Pancreas (tissue), 10 donors: ENCODE measurements around the gene SLC8A1. TPM values are rescaled to one million over a fixed set of nuclear protein-coding genes. Genes with fewer than 3 reads are reported as not detected.

ENCODE experiments used
- ATAC-seq, 4 donors: fragments of 200-7000 bp; cut with Tn5 transposase; one replicate each; pipeline versions ENCODE4 v1.8.0 to v1.9.1; 2020; ENCODE audit warnings: mild to moderate bottlenecking in 4 of 4, moderate library complexity in 4 of 4
- DNase-seq, 6 donors: peaks; one replicate each; pipeline ENCODE4 v3.0.0-alpha.2; 2020
- FAIRE-seq: peaks from 2 replicates; lab custom pipeline; 2012; peaks lifted over from hg19 to GRCh38; lab: Jason Lieb, UNC
- H3K27ac ChIP-seq, 4 donors: fragments of 200-600 bp; sonication (generic); 1 replicate in 3 of 4; 2 replicates in 1 of 4; pipeline versions ENCODE4 v1.5.0 to v1.8.0; 2020
- H3K27me3 ChIP-seq, 4 donors: fragments of 200-600 bp; one replicate each; pipeline ENCODE4 v1.8.0; 2021
- H3K36me3 ChIP-seq, 3 donors: fragments of 200-600 bp; sonication (generic) in 1 of 3; one replicate each; pipeline versions ENCODE4 v1.5.0 to v1.8.0; 2020 to 2021
- H3K4me1 ChIP-seq, 3 donors: fragments of 200-600 bp; one replicate each; pipeline ENCODE4 v1.8.0; 2021
- H3K4me3 ChIP-seq, 4 donors: fragments of 200-600 bp; sonication (generic) in 2 of 4; one replicate each; pipeline versions ENCODE4 v1.5.0 to v1.8.0; 2020 to 2021
- H3K9me3 ChIP-seq, 4 donors: fragments of 200-600 bp; one replicate each; pipeline ENCODE4 v1.8.0; 2021
- WGBS, 2 donors: extraction: QIAGEN DNeasy Blood & Tissue Kit; methylation state at CpG; one replicate each; pipeline ENCODE4 v1.1.7; 2013; 5-methylcytosine and 5-hydroxymethylcytosine counted together
- intact Hi-C, 3 donors: fragments of 100-400 bp; cut with DNase I; formaldehyde crosslinking; loops; one replicate each; pipeline versions ENCODE4 v1.11.1 to v1.14.2; 2022
- polyA plus RNA-seq, 2 donors: library from polyadenylated mRNA; stranded (reverse); fragments of 200-250 nt; gene quantifications; one replicate each; pipeline ENCODE4 v1.2.3, GENCODE V29; 2013
- total RNA-seq, 6 donors: library from RNA; stranded (reverse); fragmentation: NEBNext Ultra II Directional in 4 of 6; extraction: Animal tissue kit (Norgen Biotek cat#: 25700) in 4 of 6; gene quantifications; one replicate each; pipeline versions ENCODE4 v1.2.1 to v1.2.4, GENCODE V29; 2021 to 2023
- TF ChIP-seq, protein P1 (sequence below), 4 donors: fragments of 200-600 bp; sonication (generic) in 3 of 4; IDR thresholded peaks; one replicate each; pipeline versions ENCODE4 v1.5.0 to v1.8.0; 2021; ENCODE audit warnings: antibody characterized with exemption in 4 of 4
- donor health status: healthy with polysubstance abuse.
- donor health status: DM: no; HTN: no; CAD: no; lungs with moderate emphysema.
- donor health status: DM: no; HTN: no; CAD: no.
- donor health status: control.
- donor health status: control.
- donor health status: Bipolar disorder and iron deficiency.
- donor health status: DM: yes; HTN: yes; CAD: no.
- donor health status: DM: no; HTN: no; CAD: no.
- donor health status: DM: no; HTN: no; CAD: no.
- donor health status: DM: yes; HTN: yes; CAD: no.

Gene SLC8A1
- total and polyA plus RNA-seq, 8 donors = 0.19 to 12.4 (median 2.3) TPM

DNA sequence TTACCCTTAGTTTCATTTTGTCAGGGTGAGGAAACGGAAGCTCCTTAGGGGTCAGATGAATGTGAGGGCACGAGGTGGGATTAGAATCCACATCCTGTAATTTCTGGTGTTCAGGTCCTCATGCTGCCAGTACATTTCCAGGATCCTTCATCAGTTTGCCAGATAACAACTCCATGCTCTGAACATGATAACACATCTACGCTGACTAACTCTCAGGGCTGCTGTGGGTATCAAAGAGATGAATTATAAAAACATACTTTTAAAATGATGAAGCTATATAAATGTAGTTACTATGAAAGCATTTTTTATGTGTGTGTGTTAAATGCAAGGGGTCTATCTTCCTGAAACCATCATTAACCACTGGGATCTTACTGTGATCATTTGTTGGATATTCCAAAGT is 325.9 kb downstream of the SLC8A1 start:
- Histone ChIP-seq H3K4me3 (no peak overlapping the region), H3K27me3 (peaks cover 0 to 4% (median 0%) of the 10 kb centered on the region in 4 donors), H3K27ac (no peak overlapping the region), H3K4me1 (no peaks in the 10 kb centered on the region), H3K9me3 (no peaks in the 10 kb centered on the region), H3K36me3 (no peaks in the 10 kb centered on the region)
- WGBS, 2 donors = 71 to 85% methylated on average over 3 of the region's 3 CpGs
- TF ChIP-seq, protein P1, sequence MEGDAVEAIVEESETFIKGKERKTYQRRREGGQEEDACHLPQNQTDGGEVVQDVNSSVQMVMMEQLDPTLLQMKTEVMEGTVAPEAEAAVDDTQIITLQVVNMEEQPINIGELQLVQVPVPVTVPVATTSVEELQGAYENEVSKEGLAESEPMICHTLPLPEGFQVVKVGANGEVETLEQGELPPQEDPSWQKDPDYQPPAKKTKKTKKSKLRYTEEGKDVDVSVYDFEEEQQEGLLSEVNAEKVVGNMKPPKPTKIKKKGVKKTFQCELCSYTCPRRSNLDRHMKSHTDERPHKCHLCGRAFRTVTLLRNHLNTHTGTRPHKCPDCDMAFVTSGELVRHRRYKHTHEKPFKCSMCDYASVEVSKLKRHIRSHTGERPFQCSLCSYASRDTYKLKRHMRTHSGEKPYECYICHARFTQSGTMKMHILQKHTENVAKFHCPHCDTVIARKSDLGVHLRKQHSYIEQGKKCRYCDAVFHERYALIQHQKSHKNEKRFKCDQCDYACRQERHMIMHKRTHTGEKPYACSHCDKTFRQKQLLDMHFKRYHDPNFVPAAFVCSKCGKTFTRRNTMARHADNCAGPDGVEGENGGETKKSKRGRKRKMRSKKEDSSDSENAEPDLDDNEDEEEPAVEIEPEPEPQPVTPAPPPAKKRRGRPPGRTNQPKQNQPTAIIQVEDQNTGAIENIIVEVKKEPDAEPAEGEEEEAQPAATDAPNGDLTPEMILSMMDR (IDR thresholded peaks at IDR 0.05) = no peak
- ATAC-seq (no peak), FAIRE-seq (no peak), DNase-seq (no peak)
- intact Hi-C loops = no loop called here

DNA sequence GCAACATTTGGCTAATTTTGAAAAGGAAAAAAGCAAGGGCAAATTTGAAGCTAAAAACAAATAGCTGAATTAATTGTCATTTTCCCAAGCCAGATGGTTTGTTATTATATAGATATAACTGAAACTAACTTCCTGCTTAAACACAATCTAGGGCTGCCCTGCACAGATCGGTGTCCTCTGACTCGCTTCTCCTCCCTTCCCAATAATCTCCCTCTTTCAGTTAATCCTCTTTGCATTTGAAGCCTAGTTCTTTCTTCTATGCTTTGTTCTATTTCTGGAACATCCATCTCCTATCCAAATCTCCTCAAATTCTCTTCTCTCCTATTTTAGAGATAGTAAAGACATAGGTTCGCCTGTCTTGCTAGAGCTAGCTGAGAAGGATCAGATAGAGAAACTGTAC is 328.1 kb downstream of the SLC8A1 start:
- WGBS, 2 donors = 76 to 90% methylated on average over 3 of the region's 3 CpGs

DNA sequence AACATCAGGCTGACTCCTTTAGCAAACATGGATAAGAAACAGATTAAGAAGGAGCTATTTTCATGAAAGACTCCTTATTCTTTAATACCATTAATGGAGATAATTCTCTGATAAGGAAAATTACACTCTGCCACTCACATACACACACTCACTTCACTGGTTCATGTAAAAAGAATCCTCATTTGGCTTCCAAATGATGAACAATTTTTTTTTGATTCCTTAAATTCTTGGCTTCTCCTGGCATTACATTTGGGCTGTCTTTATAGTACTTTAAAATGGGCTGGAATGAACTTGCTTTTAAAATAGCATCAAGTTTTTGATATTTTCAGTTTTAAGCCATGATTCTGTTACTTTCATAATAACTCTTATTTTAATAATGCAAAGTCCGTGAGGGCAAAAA is 328.6 kb downstream of the SLC8A1 start:
- ATAC-seq (no peak), FAIRE-seq (no peak), DNase-seq (no peak)
- intact Hi-C loops = no loop called here
- WGBS, 2 donors = 71 to 87% methylated on average over 1 of the region's 1 CpG
- Histone ChIP-seq H3K27ac (no peak overlapping the region), H3K4me1 (no peaks in the 10 kb centered on the region), H3K27me3 (peaks cover 0 to 4% (median 0%) of the 10 kb centered on the region in 4 donors), H3K9me3 (no peaks in the 10 kb centered on the region), H3K4me3 (no peak overlapping the region), H3K36me3 (no peaks in the 10 kb centered on the region)
- TF ChIP-seq, protein P1 (IDR thresholded peaks at IDR 0.05) = no peak

More for the DNA sequence above, 328.1 kb downstream of the SLC8A1 start:
- ATAC-seq (no peak), FAIRE-seq (no peak), DNase-seq (no peak)
- Histone ChIP-seq H3K4me3 (no peak overlapping the region), H3K4me1 (no peaks in the 10 kb centered on the region), H3K9me3 (no peaks in the 10 kb centered on the region), H3K27me3 (peaks cover 0 to 4% (median 0%) of the 10 kb centered on the region in 4 donors), H3K27ac (no peak overlapping the region), H3K36me3 (no peaks in the 10 kb centered on the region)
- intact Hi-C loops = no loop called here
- TF ChIP-seq, protein P1 (IDR thresholded peaks at IDR 0.05) = no peak

DNA sequence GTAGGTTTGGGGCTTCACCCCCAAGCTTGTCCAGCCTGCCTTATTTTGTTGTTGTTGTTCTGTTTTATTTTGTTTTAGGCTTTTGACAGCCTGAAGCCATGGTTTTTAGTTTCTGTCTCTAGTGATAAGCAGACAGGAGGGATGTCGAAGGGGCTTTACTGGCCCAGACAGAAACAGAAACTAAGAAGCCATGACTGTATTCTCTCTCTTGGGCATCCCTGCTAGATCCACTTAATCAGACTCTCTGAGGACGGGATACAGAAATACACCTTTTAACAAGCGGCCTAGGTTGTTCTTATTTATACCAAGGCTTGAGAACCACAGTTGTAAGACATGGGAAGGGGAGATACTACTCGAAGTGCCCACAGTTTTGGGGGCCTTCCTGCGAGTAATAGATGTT is 330.9 kb downstream of the SLC8A1 start:
- ATAC-seq = no peak
- Histone ChIP-seq H3K9me3 (no peaks in the 10 kb centered on the region), H3K4me3 (no peak overlapping the region), H3K36me3 (no peaks in the 10 kb centered on the region), H3K4me1 (no peaks in the 10 kb centered on the region), H3K27me3 (no peaks in the 10 kb centered on the region), H3K27ac (no peak overlapping the region)
- 68 to 76% methylated on average over 5 of the region's 5 CpGs for WGBS, 2 donors
- TF ChIP-seq, protein P1 (IDR thresholded peaks at IDR 0.05) = no peak
- no peak for DNase-seq
- intact Hi-C loops = no loop called here
- FAIRE-seq = no peak

DNA sequence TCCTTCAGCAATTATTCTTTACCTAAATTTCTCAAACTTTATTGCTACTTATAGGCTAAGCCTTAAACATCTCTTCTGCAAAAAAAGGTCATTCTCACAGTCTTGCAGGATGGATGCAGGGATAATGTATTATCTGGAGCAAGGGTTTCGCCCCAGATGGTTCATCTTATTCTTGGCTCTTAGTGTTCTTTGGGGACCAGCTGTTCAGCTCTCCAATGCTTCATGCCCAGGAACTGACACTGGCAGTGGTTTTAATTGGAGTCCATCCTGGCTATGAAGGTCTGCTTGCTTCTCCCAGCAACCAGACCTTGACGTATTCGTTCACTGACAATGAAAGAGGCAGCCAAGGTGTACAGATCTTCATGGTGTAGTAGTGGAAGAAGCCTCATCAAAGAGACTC is 331.9 kb downstream of the SLC8A1 start:
- H3K27ac ChIP-seq = no peak overlapping the region
- TF ChIP-seq, protein P1 (IDR thresholded peaks at IDR 0.05) = no peak
- no peaks in the 10 kb centered on the region for H3K4me1 ChIP-seq
- ATAC-seq (no peak), FAIRE-seq (no peak), DNase-seq (no peak)
- 74 to 81% methylated on average over 3 of the region's 3 CpGs for WGBS, 2 donors
- H3K9me3 ChIP-seq = no peaks in the 10 kb centered on the region
- H3K27me3 ChIP-seq = no peaks in the 10 kb centered on the region
- no peak overlapping the region for H3K4me3 ChIP-seq
- intact Hi-C loops = no loop called here
- H3K36me3 ChIP-seq = no peaks in the 10 kb centered on the region
